HG02884 (cell line): ENCODE measurements around the gene NPAS2.

Experiments used
- ATAC-seq: cut with Tn5 transposase; IDR thresholded peaks from one replicate; pipeline ENCODE4 v1.9.1; 2021; ENCODE audit warnings: mild to moderate bottlenecking, moderate library complexity; ENCODE audit not compliant: unreplicated experiment

The NPAS2 gene

DNA sequence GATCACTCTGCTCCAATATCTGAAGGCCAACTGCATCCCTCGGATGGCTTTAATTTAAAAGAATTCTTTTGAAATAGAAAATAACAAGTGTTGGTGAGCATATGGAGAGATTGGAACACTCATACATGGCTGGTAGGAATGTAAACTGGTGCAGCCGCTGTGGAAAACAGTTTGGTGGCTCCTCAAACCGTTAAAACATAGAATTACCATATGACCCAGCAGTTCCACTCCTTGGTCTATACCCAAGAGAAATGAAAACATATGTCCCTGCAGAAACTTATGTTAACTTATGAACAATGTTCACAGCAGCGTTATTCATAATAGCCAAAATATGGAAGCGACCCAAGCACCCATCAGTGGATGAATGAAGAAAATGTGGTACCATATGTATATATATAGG is 60.1 kb downstream of the NPAS2 start:
- ATAC-seq: no peak

DNA sequence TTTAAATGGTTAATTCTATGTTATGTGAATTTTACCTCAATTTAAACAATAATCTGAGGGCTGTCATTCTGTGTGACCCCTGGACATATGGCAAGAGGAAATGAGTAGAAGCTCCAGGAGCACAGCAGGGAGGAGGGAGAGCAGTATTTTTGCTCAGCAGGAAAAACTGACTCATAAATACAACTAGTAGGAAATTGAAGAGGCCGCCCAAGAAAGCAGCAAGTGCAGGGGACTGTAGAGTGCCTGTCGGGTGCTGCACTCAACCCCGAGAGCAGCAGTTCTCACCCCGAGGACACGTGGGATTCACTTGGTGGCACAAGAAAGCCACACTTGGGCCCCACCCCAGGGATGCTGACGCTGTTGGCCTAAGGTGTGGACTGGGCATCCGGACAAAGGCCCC is 60.8 kb downstream of the NPAS2 start:
- ATAC-seq: no peak

DNA sequence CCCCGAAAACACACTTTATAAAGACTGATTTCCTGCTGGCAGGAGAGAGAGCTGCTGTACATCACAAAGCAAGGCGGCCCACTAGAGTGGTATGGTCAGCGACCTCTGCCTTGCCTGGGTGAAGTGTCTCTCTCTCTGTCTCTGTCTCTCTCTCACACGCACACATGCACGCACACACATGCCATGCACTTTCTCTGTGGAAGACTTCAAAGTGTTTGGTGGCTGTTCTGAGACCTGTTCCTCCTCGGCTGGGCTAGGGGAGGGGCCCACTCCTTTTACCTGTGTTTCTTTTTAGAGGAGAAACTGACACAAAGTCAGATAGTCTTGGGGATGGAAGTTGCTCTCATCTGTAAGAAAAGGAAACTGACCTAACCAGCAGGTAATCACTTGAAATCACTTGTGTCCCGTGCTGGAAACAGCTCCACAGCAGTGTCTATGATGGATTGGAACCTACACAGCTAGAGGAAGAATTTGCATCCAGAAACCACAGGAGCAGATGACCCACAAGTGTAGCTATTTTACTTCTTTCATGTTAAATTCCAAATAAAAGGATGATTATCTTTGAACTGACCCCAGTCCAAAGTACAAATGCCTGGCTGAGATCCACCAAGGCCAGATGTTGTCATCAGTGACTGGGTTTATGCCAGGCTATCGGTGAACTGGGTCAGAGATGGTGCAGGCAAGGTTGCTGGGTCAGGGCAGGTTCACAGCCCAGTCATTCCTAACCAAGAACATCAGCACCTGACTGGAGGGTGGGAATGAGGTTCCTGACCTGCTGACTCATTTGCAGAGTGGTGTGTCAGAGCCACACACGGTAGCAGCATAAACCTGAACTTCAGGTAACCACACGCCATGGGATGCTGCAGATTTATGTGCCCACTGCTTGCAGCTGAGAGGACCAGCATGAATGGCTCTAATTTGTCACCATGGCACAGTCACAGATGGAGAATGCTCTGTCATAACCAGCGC is 63.0 kb downstream of the NPAS2 start:
- no peak for ATAC-seq

DNA sequence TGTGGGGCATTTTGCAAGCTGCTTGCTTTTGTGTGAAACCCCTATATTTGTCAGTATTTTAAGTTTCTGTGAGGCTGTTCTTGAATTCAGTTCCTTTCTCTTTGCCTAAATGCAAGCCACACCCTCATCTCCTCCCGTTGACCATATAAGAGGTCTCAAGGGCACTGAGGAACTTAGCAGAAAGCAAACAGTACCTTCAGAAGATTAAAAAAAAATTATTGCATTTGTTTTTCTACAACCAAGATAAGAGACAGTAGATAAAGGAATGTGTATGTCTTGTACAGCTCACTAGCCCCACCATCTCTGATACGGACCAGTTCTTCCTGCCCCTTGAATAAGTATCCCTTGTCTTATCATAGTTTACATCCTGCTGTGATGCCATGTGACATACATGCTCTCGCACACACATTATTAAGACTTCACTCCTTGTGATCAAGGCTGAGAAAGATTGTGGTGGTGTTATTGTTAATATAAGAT is 64.2 kb downstream of the NPAS2 start:
- no peak for ATAC-seq

DNA sequence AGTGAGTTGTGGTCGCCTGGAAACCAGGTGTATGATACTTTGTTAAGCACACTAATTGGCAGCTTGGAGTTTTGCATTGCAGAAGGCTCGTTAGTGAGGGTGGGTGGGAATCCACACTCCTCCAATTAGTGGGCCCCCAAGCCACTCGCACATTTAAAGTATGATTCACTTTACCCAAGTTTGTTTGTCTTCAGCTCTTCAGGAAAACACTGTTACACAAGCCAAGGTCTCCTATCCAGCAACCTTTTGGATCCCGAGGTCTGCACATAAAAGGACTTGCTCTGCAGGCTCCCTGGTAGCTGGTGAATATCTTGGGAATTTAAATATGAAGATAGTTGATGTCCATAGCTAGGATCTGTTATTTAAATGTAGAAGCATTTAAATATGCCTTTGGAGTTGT is 66.1 kb downstream of the NPAS2 start:
- no peak for ATAC-seq

DNA sequence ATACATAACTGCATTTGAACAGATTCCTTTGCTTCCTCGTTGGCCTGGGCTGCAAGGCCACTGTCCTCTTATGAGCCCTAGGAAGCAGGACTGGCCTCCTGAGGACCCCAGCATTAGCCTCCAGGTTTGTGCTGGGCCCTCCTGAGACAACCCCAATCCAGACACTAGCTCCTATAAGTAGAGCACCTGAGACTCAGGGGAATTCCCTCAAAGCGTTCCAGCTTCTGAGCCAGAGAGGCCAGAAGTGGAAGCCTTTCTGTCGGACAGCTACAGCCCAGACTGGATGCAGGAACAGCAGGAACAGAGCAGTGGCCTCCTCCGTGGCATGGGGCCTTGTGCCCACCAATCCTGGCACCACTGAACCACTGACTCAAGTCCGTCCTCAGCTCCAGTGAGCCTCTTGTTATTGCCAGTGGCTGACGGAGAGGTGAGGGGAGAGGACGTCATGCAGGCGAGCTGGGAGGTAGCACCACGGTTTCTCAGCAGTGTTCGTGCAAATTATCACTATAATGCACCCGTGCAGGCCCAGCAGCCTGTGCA is 67.2 kb downstream of the NPAS2 start:
- no peak for ATAC-seq

DNA sequence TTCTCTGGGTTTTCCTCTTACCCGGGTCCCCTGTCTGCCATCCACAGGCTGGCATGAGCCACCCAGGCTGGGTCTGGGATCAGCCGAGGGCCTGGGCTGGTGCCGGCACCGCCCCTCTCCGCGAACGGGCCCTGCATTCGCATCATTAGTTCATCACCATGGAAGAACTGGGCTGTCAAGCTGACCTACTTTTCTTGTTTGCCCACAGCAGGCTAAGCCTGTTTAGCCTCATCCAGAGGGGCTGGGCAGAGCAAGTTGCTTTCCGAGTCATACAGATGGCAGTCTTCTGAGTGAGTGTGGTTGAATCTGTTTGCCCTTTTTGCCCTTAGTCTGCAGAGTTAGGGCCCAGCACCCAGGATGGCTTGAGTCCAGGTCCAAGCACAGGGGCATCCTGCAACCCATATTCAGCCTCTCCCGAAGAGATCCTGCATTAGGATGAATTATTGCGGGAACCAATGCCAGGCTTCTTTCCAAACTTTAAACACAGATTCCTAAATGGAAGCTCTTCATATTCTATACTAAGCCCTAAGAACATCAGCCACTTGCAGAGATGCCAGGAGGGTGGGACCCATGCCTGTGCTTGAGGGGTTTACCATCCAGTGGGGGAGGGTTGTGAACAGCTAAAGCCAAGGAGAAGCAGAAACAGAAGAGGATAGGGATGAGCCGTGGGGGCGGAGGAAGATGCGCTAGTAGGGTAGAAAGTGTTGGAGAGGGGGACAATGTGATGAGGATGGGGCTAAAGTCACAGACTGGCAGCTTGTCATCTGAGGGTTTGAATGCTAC is 68.0 kb downstream of the NPAS2 start:
- no peak for ATAC-seq

DNA sequence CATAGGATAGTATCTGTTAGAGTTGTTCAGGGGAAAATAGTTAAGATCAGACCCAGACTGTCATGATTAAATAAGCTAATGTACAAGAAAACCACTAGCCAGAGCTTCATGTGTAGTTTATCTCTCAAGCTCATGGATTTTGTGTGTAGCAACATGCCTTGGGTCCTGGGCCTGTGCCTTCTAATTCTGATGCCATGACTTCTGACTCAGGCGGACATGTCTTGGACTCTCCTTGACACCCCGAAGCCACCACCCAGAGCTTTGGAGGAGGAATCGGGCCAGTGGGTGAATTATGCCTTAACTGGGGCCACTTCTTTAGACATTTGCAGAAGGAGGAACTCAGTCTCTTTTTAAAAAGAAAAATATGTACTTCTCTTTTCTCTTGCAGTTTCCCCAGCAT is 68.7 kb downstream of the NPAS2 start:
- no peak for ATAC-seq

DNA sequence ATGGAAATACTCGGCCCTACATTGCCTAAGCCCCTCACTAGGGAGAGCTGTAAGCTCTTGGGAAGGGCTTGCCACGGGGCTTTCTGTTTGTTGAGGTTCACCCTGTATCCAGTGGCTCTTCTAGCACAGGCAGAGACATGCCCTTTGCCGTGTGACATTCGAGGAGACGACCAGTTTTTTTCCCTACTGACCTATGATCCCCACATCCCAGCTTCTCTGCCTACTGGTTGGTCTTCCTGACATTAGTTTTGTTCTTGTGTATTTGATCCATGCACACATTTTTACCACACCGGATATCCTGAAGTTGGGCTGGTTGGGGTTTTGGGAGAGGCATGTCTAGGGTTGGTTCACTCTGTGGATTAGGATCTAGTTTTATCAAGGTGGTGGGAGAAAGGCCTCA is 69.3 kb downstream of the NPAS2 start:
- ATAC-seq: no peak

DNA sequence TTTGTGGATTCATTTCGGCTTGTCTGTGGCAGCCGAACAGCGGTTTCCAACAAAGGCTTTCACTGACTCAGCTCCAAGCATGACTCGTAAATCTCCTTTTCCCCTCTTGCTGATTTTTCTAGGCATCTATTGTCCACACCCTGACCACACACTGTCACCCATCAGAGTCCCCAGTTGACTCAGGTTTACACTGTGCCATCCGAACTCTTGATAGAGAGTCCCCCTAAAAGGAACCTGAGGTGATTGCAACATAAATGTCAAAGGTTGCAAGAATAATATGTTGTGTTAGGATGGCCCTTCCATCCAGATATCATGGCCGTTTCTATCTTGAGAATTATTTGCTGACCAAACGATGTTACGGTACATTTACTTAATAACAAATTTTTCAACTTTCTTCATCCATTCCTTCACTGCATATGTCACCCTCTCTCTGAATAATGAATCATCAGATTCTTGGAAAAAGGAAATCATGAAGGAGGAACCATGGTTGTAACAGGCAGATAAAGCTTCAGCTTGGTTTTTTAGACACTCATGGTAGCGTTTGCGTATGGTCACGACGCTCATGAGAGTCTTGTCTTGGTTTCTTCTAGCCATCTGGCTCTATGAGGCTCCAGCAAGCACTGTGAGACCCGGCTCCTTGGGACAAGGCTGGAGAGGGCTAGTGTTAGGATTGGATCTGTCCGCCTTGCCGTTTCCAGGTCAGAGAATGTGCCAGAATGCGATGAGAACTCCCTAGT is 72.1 kb downstream of the NPAS2 start:
- ATAC-seq: no peak

DNA sequence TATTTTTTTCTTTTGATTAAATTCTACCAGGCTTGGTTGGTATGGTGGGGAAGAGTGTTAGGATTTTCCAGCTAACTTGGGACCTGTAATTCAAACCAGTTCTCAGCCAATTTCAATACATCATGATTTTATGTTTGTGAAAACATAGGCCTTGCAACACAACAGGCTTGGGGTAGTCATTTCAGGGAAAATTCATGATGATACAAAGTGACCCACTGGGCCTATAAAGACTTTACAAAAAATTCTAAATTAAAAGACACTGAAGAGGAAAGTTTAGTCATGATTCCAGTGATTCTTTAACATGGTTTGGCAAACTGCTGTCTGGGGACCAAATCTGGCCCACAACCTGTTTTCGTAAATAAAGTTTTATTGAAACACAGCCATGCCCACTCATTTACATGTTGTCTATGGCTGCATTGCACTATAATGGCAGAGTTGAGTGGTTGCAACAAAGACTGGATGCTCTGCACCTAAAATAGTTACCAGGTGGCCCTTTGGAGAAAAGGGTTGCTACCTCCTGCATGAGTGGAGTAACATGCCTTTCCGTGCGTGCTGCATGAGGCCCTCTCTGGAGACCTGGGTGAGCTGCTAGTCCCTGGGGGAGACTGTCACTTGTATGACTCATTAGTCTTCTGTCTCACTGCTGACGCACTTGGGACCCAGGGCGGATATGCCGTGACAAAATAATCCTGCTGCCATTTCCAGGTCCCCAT is 73.6 kb downstream of the NPAS2 start:
- ATAC-seq: no peak

DNA sequence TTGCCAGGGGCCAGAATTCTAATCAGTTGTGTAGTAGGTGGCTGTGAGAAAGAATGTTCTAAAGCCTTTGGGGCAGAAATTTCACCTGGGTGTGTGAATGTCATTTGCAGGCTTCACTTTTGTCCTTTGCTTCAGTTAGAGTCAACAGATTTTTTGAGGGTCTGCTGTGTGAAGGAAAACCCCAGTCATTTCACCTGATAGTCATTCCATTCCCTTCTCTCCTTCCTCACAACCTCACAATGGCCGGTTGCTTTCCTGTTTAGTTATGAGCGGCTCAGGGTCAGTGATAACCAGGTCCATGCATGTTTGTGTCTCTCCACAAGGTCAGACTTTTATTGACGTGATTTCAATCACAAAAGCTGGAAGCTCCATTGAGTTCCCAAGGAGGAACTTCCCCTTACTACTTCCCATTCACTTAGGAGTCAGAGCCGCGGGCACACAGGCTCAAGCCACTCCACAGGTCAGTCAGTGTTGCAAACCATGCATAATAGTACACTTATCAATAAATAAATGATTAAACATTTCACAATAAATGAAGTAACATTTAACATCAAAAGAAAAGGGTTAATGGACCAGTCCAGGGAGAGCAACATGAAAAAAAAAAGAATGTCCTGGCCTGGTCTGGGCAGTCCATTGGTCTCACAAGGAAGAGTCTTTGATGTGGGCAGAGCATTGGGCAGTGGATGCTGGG is 74.3 kb downstream of the NPAS2 start:
- ATAC-seq: no peak

DNA sequence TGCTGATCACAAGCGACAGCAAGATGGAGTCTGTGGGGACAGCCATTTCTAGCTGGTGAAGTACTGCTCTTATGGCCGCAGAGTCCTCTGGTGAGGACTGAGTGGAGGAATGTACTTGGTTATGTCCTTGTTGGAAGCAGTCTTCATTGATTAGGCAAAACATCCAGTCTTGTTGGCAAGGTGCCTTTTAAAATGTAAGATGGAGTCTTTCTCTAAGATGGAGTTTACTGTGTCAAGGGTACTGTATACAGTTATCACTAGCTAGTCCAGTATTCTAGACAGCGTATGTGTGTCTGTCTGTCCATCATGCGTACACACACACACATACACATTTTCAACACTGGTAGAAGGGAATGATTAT is 74.8 kb downstream of the NPAS2 start:
- no peak for ATAC-seq

DNA sequence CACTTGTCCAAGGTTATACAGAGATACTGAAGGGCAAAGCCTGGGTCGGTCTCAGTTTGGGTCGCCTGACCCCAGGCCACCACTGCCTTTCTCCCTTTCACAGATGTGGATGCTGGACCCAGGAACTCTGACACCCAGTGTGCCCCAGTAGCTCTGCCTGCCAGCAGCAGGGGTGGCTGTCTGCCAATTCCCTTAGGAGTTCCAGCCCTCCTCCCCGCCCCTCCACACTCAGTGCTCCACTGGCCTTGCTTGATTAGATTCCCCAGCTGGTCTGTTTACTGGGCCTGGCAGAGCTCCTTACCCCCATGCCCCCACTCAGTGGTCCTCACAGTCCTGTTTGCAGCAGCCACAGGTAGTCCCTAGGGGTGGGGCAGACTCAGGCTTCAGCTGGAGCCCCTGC is 75.5 kb downstream of the NPAS2 start:
- ATAC-seq: no peak

DNA sequence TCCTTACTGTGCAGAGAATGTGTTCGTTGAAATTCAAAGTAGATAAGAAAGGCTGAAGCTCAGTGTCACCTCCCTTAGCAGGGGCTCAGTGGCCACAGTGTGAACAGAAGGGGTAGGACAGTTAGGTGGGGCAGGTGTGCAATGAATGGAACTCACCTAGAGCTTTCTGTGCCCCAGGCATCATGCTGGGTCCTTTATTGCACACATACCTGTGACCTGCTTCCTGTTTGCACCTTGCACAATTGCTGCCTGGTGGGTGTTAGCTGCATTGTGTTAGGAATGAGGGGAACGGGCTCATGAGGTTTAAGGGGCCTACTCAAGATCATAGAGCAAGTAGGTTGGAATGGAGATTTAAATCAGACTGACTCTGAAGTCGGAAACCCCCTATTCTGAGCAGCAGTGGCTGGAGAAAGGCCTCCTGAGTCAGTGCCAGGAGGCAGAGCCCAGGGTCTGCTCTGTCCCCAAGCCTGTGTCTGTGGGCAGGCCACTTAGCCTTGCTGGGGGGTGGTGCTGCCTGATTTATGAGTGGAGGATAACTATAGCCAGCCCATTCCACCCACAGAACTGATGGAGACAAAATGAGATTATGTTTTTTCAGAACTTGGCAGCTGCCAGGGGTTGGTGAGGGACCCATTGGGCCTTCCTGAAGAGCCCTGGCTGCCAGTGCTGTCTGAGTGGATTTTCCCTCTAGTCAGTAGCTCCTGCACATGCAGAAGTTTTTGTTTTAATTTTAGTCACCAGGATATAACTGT is 76.2 kb downstream of the NPAS2 start:
- no peak for ATAC-seq

DNA sequence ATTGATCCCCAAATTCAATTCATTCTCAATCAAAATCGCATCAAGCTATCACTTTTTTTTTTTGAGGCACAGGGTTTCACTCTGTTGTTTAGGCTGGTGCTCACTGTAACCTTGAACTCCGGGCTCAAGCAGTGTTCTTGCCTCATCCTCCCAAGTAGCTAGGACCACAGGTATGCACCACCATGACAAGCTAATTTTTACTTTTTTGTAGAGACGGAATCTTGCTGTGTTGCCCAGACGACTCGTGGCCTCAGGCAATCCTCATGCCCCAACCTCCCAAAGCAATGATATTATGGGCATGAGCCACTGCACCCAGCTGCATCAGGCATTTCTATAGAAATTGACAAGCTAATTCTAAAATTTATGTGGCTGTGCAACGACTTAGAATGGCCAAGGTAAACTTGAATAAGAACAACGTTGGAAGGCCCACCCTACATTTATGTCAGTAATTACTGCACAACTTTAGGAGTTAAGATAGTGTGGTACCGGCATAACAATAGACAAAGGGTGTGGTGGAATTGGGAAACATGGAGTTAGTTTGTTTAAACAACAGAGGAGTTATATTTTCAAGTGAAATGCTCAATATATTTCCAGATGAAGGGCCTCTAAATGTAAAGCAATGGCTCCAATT is 78.2 kb downstream of the NPAS2 start:
- ATAC-seq: no peak

DNA sequence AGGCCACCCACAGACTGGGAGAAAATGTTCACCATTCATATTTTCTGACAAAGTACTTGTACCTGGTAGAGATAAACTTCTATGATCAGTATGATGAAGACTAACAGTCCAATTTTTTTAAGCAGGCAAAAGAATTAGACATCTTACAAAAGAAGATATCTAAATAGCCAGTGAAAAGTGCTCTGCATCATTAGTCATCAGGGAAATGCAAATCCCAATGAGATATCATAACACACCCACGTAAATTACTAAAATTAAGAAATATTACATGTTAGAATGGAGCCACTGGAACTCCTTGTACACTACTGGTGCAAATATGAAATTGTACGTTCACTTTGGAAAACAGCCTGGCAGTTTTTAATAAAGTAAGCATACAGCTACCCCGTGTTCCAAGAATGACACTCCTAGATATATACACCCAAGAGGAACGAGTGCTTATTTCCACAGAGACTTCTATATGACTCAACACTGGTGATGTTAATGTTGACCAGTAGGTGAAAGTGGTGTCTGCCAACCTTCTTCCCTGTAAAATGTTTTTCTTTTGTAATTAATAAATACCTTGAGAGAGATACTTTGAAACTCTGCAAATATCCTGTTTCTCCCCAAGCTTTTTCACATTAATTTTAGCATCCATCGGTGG is 80.3 kb downstream of the NPAS2 start:
- ATAC-seq: no peak

DNA sequence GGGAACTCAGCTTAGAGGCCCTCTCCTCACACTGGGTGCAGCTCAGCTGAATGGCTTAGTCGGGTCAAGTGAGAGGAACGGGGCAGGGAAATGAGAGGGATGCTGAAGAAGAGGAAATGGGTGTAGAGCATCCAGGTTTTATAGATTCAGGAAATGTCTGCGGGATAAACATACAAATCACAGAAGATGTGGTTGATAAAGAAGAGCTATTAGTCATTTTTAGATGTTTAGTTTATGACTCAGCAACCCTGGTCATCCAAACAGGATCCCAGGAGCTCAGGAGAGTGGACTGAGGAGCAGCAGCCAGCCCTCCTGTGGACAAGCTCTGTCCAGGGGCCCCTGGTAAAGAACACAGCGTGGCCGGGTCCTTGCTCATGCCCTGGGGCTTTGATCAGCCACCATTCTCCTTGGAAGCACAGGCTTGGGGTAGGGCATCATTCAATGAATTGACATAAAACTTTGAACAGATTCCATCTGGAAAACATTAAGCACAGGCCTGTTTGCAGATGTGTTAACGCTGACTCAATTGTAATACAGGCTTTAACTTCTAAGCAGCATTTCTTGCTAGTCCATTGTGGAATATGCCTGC is 83.0 kb downstream of the NPAS2 start:
- no peak for ATAC-seq
